ENCODE results near the gene ARHGAP44. TPM values are rescaled to one million over a fixed set of nuclear protein-coding genes. Genes with fewer than 3 reads are reported as not detected.

The ARHGAP44 gene
- total RNA-seq, 1 experiment from 2014 or later, result 17.1 TPM

DNA sequence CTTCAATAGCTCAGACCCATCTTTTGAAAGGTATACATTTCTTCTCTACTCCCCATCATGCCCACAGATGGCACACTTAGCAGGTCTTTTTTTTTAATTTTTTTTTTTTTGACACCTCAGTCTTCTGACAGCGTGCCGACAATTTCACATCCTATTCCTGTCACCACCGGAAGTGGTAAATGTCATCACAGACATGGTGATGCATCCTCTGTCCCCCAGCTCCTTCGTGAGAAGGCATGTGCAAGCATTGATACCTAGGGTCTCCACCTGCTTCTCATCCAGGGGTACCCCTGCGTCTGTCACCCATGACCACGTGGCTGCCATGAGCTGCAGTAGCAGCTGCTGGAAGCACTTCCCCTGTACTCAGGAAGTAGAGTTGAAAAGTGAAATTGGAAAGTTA lies 192.9 kb downstream of the ARHGAP44 start:
- intact Hi-C loops (cut with micrococcal nuclease; ENCODE audit: unreplicated experiment), result no loop called here
- DNase-seq, result no peak
- no TSS peak for BruUV-seq (replicated peaks)
- no peak overlapping the region for H3K27ac Mint-ChIP-seq (ENCODE audit: unreplicated experiment)
- H3K4me1 Mint-ChIP-seq (ENCODE audit: low read depth, unreplicated experiment), result no peaks in the 10 kb centered on the region
- no peaks in the 10 kb centered on the region for H3K27me3 Mint-ChIP-seq (ENCODE audit: unreplicated experiment)
- H3K36me3 Mint-ChIP-seq (ENCODE audit: insufficient read depth, unreplicated experiment), result peaks cover 10% of the 10 kb centered on the region
- no peak overlapping the region for H3K4me3 Mint-ChIP-seq (ENCODE audit: low read depth, unreplicated experiment)
- TF ChIP-seq, protein P1, sequence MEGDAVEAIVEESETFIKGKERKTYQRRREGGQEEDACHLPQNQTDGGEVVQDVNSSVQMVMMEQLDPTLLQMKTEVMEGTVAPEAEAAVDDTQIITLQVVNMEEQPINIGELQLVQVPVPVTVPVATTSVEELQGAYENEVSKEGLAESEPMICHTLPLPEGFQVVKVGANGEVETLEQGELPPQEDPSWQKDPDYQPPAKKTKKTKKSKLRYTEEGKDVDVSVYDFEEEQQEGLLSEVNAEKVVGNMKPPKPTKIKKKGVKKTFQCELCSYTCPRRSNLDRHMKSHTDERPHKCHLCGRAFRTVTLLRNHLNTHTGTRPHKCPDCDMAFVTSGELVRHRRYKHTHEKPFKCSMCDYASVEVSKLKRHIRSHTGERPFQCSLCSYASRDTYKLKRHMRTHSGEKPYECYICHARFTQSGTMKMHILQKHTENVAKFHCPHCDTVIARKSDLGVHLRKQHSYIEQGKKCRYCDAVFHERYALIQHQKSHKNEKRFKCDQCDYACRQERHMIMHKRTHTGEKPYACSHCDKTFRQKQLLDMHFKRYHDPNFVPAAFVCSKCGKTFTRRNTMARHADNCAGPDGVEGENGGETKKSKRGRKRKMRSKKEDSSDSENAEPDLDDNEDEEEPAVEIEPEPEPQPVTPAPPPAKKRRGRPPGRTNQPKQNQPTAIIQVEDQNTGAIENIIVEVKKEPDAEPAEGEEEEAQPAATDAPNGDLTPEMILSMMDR (IDR thresholded peaks at IDR 0.05; ENCODE audit: unreplicated experiment), result no peak
- H3K9me3 Mint-ChIP-seq (ENCODE audit: low read depth, unreplicated experiment), result no peaks in the 10 kb centered on the region
- CTCF ChIA-PET, result interaction anchor here (0.7 kb wide), 1 partner anchor 25 kb away, joined by 3 read pairs; no protein-coding TSS in a partner anchor

DNA sequence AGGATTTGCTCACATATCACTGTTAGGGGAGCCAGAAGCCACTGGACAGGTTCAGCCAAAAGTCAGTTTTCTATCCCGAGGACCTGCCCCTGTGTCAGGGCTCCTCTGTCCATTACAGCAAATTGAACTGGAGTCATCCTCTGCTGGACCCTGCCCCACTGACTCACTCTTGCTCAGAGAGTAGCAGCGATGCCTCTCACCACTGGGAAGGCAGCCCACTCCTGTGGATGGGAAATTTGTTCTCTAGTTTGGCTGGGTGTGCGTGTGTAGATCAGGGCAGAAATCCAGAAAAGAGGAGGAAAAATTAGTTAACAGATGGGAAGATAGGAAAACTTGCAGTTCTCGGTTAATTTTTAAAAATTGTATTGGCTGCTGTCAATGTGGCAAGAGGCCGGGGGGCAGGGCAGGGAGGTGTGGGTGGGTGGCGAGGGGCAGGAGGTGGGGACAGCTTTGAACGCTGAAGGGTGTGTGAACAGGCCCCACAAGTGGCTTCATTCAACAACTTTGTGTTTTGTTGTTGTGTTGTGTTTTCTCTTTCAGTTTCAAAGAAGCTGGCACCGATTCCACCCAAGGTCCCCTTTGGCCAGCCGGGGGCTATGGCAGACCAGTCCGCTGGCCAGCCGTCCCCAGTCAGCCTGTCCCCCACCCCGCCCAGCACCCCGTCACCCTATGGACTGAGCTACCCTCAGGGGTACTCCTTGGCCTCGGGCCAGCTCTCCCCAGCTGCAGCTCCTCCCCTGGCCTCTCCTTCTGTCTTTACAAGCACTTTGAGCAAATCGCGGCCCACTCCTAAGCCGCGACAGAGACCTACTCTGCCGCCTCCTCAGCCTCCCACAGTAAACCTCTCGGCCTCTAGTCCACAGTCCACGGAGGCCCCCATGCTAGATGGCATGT lies 194.9 kb downstream of the ARHGAP44 start:
- BruUV-seq (replicated peaks), result no TSS peak
- Mint-ChIP-seq H3K4me3 (ENCODE audit: low read depth, unreplicated experiment) (no peak overlapping the region), H3K27me3 (ENCODE audit: unreplicated experiment) (no peaks in the 10 kb centered on the region), H3K27ac (ENCODE audit: unreplicated experiment) (no peak overlapping the region), H3K36me3 (ENCODE audit: insufficient read depth, unreplicated experiment) (peaks cover 11% of the 10 kb centered on the region), H3K9me3 (ENCODE audit: low read depth, unreplicated experiment) (no peaks in the 10 kb centered on the region), H3K4me1 (ENCODE audit: low read depth, unreplicated experiment) (no peaks in the 10 kb centered on the region)
- CTCF ChIA-PET, result no interaction called here
- DNase-seq, result no peak
- TF ChIP-seq, protein P1 (IDR thresholded peaks at IDR 0.05; ENCODE audit: unreplicated experiment), result no peak
- intact Hi-C loops (cut with micrococcal nuclease; ENCODE audit: unreplicated experiment), result no loop called here

DNA sequence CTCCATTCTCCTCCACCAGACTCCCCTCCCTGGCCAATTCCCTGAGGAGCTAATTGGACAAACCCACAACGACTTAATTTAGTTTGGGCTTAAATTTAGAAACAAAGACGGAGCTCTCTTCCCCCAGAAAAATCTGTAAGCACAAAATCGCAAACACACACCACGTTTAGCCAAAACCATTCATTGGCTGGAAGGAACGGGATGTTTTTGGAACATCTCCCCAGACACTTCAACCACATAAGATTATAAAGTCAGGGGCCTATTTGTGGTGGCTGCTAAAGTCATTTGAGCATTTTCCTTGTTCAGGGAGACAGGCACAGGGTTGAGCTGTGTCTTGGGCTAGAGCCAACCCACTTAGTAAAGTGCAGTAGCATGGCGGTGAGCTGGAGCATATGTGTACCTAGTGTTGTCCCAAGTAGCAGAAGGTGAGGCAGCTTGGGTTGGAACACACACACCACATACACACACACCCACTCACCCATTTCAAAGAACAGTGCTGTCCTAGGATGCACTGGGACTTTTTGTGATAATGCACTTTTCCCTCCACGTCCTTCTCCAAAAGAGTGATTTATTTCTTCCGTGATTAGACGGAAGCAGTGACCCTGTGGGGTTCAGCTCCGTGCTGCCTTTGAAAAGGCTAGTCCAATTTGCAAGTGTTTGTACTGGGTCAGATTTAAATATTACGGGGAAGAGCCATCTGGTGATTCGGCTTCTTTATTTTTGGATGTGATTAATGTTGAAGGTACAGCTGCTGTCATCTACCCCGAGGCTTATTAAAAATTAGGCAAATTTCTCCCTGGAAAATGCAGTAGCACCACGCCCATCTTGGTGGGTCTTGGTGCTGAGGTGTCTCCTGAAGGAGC lies 196.4 kb downstream of the ARHGAP44 start:
- BruUV-seq (replicated peaks), result no TSS peak
- TF ChIP-seq, protein P1 (IDR thresholded peaks at IDR 0.05; ENCODE audit: unreplicated experiment), result no peak
- intact Hi-C loops (cut with micrococcal nuclease; ENCODE audit: unreplicated experiment), result no loop called here
- DNase-seq, result no peak
- Mint-ChIP-seq H3K36me3 (ENCODE audit: insufficient read depth, unreplicated experiment) (peaks cover 16% of the 10 kb centered on the region), H3K27ac (ENCODE audit: unreplicated experiment) (no peak overlapping the region), H3K4me1 (ENCODE audit: low read depth, unreplicated experiment) (no peaks in the 10 kb centered on the region), H3K4me3 (ENCODE audit: low read depth, unreplicated experiment) (no peak overlapping the region), H3K27me3 (ENCODE audit: unreplicated experiment) (no peaks in the 10 kb centered on the region), H3K9me3 (ENCODE audit: low read depth, unreplicated experiment) (no peaks in the 10 kb centered on the region)
- CTCF ChIA-PET, result no interaction called here

DNA sequence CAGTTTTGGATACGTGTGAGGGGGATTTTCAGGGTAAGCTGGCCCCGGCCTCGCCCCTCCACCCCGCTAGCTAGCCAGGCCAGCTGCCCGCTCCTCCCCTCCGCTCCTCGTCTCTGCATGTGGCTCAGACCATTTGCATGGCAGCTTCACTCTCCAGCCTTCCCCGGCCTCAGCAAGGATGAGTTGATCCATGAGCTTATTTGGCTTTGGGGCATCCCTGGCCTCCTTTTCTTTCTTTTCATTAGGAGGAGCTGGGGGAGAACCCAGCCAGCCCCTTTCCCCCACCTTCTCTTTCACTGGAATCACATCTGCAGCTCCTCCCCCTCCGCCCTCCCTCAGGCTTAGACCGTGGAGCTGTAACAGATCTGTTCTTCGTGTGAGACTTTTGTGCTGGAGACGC lies 197.8 kb downstream of the ARHGAP44 start:
- Mint-ChIP-seq H3K4me1 (ENCODE audit: low read depth, unreplicated experiment) (no peaks in the 10 kb centered on the region), H3K27ac (ENCODE audit: unreplicated experiment) (no peak overlapping the region), H3K9me3 (ENCODE audit: low read depth, unreplicated experiment) (no peaks in the 10 kb centered on the region), H3K27me3 (ENCODE audit: unreplicated experiment) (no peaks in the 10 kb centered on the region), H3K4me3 (ENCODE audit: low read depth, unreplicated experiment) (no peak overlapping the region), H3K36me3 (ENCODE audit: insufficient read depth, unreplicated experiment) (peaks cover 16% of the 10 kb centered on the region)
- TF ChIP-seq, protein P1 (IDR thresholded peaks at IDR 0.05; ENCODE audit: unreplicated experiment), result no peak
- no TSS peak for BruUV-seq (replicated peaks)
- DNase-seq, result no peak
- intact Hi-C loops (cut with micrococcal nuclease; ENCODE audit: unreplicated experiment), result no loop called here
- CTCF ChIA-PET, result no interaction called here

Measured in Calu3 (cell line).